HEK293 (cell line): ENCODE measurements around the gene NAALADL2.

Experiments
- CTCF ChIA-PET: fragments of 350-600 bp; formaldehyde crosslinking; extraction: SDS; loops from one replicate; lab custom pipeline; 2021; ENCODE audit warnings: antibody characterized with exemption; lab: Yijun Ruan, JAX
- POLR2A ChIA-PET: fragments of 300-600 bp; formaldehyde crosslinking; extraction: SDS; loops from one replicate; lab custom pipeline; 2020; ENCODE audit warnings: antibody characterized with exemption, inconsistent platforms; lab: Yijun Ruan, JAX
- H3K27ac ChIP-seq: fragments of 200-500 bp; sonication (Bioruptor generic); 2 replicates; pipeline ENCODE4 v1.5.1; 2014; ENCODE audit warnings: low read depth, low read length, control low read depth, inconsistent platforms; ENCODE audit errors: extremely low read depth
- H3K36me3 ChIP-seq, 2 experiments: fragments of 200-500 bp in 1 of 2; sonication (Bioruptor generic) in 1 of 2; 1 replicate in 1 of 2; 2 replicates in 1 of 2; pipeline ENCODE4 v1.5.1; 2014 to 2017; ENCODE audit warnings: inconsistent platforms in 2 of 2, low read length in 2 of 2; ENCODE audit not compliant: control insufficient read depth in 2 of 2, insufficient read depth in 1 of 2
- H3K4me1 ChIP-seq: fragments of 200-500 bp; sonication (Bioruptor generic); 2 replicates; pipeline ENCODE4 v1.5.1; 2014; ENCODE audit warnings: mild to moderate bottlenecking, low read length, inconsistent platforms; ENCODE audit not compliant: control insufficient read depth, insufficient read depth
- H3K4me3 ChIP-seq: 2 replicates; pipeline ENCODE4 v1.5.1; 2011; ENCODE audit warnings: low read depth, mild to moderate bottlenecking, control low read depth, low read length, moderate library complexity
- H3K9me3 ChIP-seq: fragments of 200-500 bp; sonication (Bioruptor generic); 2 replicates; pipeline ENCODE4 v1.5.1; 2014; ENCODE audit warnings: low read depth, low read length, inconsistent platforms; ENCODE audit not compliant: control insufficient read depth, insufficient read depth
- KLF9 ChIP-seq: fragments of 450-650 bp; formaldehyde crosslinking; IDR thresholded peaks from 2 replicates; pipeline ENCODE4 v1.5.1; 2016; ENCODE audit warnings: missing biosample characterization, missing genetic modification characterization, low read depth
- PRDM1 ChIP-seq: fragments of 450-650 bp; formaldehyde crosslinking; IDR thresholded peaks from 2 replicates; pipeline ENCODE4; 2016; ENCODE audit warnings: missing biosample characterization, missing genetic modification characterization
- ZFP41 ChIP-seq: fragments of 450-650 bp; formaldehyde crosslinking; IDR thresholded peaks from 2 replicates; pipeline ENCODE4 v1.5.1; 2016; ENCODE audit warnings: missing biosample characterization, missing genetic modification characterization, borderline replicate concordance
- ZNF10 ChIP-seq: fragments of 450-650 bp; formaldehyde crosslinking; IDR thresholded peaks from 2 replicates; pipeline ENCODE4 v1.5.1; 2017; ENCODE audit warnings: missing biosample characterization, missing genetic modification characterization
- ZNF174 ChIP-seq: fragments of 450-650 bp; formaldehyde crosslinking; IDR thresholded peaks from 2 replicates; pipeline ENCODE4 v1.5.0; 2017; ENCODE audit warnings: missing biosample characterization, mild to moderate bottlenecking, missing genetic modification characterization
- ZNF214 ChIP-seq: fragments of 450-650 bp; formaldehyde crosslinking; IDR thresholded peaks from 2 replicates; pipeline ENCODE4 v1.5.1; 2017; ENCODE audit warnings: missing biosample characterization, mild to moderate bottlenecking, missing genetic modification characterization, borderline replicate concordance
- ZNF223 ChIP-seq: fragments of 450-650 bp; formaldehyde crosslinking; IDR thresholded peaks from 2 replicates; pipeline ENCODE4 v1.5.1; 2016; ENCODE audit warnings: missing biosample characterization, missing genetic modification characterization
- ZNF23 ChIP-seq: fragments of 450-650 bp; formaldehyde crosslinking; IDR thresholded peaks from 2 replicates; pipeline ENCODE4 v1.5.1; 2016; ENCODE audit warnings: missing biosample characterization, missing genetic modification characterization, borderline replicate concordance
- ZNF335 ChIP-seq: fragments of 450-650 bp; formaldehyde crosslinking; conservative IDR thresholded peaks from 2 replicates; pipeline ENCODE4 v1.5.1; 2016; ENCODE audit warnings: missing biosample characterization, missing genetic modification characterization
- ZNF391 ChIP-seq: fragments of 450-650 bp; formaldehyde crosslinking; IDR thresholded peaks from 2 replicates; pipeline ENCODE4 v1.5.1; 2016; ENCODE audit warnings: low read depth, missing biosample characterization, missing genetic modification characterization, borderline replicate concordance
- ZNF416 ChIP-seq: fragments of 450-650 bp; formaldehyde crosslinking; IDR thresholded peaks from 2 replicates; pipeline ENCODE4 v1.5.1; 2016; ENCODE audit warnings: missing biosample characterization, missing genetic modification characterization
- ZNF423 ChIP-seq: fragments of 450-650 bp; formaldehyde crosslinking; IDR thresholded peaks from 2 replicates; pipeline ENCODE4 v1.5.1; 2016; ENCODE audit warnings: missing biosample characterization, missing genetic modification characterization
- ZNF548 ChIP-seq: fragments of 450-650 bp; formaldehyde crosslinking; IDR thresholded peaks from 2 replicates; pipeline ENCODE4 v1.5.1; 2016; ENCODE audit warnings: missing biosample characterization, missing genetic modification characterization
- ZNF561 ChIP-seq: fragments of 450-650 bp; IDR thresholded peaks from 2 replicates; pipeline ENCODE4 v1.5.1; 2018; ENCODE audit warnings: missing biosample characterization, missing genetic modification characterization, borderline replicate concordance
- ZSCAN18 ChIP-seq: fragments of 450-650 bp; formaldehyde crosslinking; IDR thresholded peaks from 2 replicates; pipeline ENCODE4 v1.5.1; 2016; ENCODE audit warnings: missing biosample characterization, missing genetic modification characterization
- ZSCAN30 ChIP-seq: fragments of 450-650 bp; IDR thresholded peaks from 2 replicates; pipeline ENCODE4 v1.5.1; 2018; ENCODE audit warnings: missing biosample characterization, mild to moderate bottlenecking, missing genetic modification characterization, moderate library complexity

NAALADL2 gene

GRCh38 chr3:175399156-175399840 lies 540.2 kb downstream of the NAALADL2 start:
- no peak overlapping the region for H3K4me3 ChIP-seq
- H3K36me3 ChIP-seq = no peaks in the 10 kb centered on the region
- no peak overlapping the region for H3K27ac ChIP-seq
- no peaks in the 10 kb centered on the region for H3K4me1 ChIP-seq
- ChIA-PET CTCF (interaction anchor here (0.7 kb wide), 1 partner anchor 633 kb away, joined by 3 read pairs; no protein-coding TSS in a partner anchor), POLR2A (no interaction called here)
- TF ChIP-seq ZNF10 (no peak), ZNF561 (no peak), ZNF223 (tag by site-specific recombination) (no peak)
- no peaks in the 10 kb centered on the region for H3K9me3 ChIP-seq

- Histone ChIP-seq H3K27ac (no peak overlapping the region), H3K4me3 (no peak overlapping the region), H3K4me1 (no peaks in the 10 kb centered on the region), H3K36me3 (no peaks in the 10 kb centered on the region), H3K9me3 (no peaks in the 10 kb centered on the region)
- ChIA-PET POLR2A (no interaction called here), CTCF (no interaction called here)
- TF ChIP-seq PRDM1 (no peak), ZNF548 (tag by site-specific recombination) (no peak), ZSCAN18 (tag by site-specific recombination) (no peak), ZNF174 (tag by site-specific recombination) (no peak), ZFP41 (tag by site-specific recombination) (no peak), ZSCAN30 (tag by site-specific recombination) (no peak)
Measured at GRCh38 chr3:175404027-175404426, 544.9 kb downstream of the NAALADL2 start.

- ChIA-PET POLR2A (no interaction called here), CTCF (no interaction called here)
- no peak overlapping the region for H3K27ac ChIP-seq
- no peaks in the 10 kb centered on the region for H3K36me3 ChIP-seq
- H3K9me3 ChIP-seq = no peaks in the 10 kb centered on the region
- no peak overlapping the region for H3K4me3 ChIP-seq
- TF ChIP-seq ZNF23 (no peak), ZNF416 (tag by site-specific recombination) (no peak), KLF9 (tag by site-specific recombination) (no peak), ZSCAN18 (tag by site-specific recombination) (no peak), ZNF214 (tag by site-specific recombination) (no peak), ZNF391 (no peak)
- no peaks in the 10 kb centered on the region for H3K4me1 ChIP-seq
Measured at GRCh38 chr3:175404621-175405020, 545.5 kb downstream of the NAALADL2 start.

GRCh38 chr3:175410251-175410650 lies 551.1 kb downstream of the NAALADL2 start:
- TF ChIP-seq ZNF423 (tag by site-specific recombination) = no peak
- TF ChIP-seq ZNF335 (tag by site-specific recombination) = no peak
- H3K36me3 ChIP-seq = no peaks in the 10 kb centered on the region
- CTCF ChIA-PET = no interaction called here
- H3K4me1 ChIP-seq = no peaks in the 10 kb centered on the region
- H3K9me3 ChIP-seq = no peaks in the 10 kb centered on the region
- H3K27ac ChIP-seq = no peak overlapping the region
- POLR2A ChIA-PET = no interaction called here
- no peak overlapping the region for H3K4me3 ChIP-seq
